Measurements from ENCODE around the gene OR2J2. TPM values are rescaled to one million over a fixed set of nuclear protein-coding genes. Genes with fewer than 3 reads are reported as not detected.

The OR2J2 gene
- not detected in 5 replicates for total RNA-seq (2022; extraction: Qiagen RNA extraction; ENCODE audit: low read depth)

DNA sequence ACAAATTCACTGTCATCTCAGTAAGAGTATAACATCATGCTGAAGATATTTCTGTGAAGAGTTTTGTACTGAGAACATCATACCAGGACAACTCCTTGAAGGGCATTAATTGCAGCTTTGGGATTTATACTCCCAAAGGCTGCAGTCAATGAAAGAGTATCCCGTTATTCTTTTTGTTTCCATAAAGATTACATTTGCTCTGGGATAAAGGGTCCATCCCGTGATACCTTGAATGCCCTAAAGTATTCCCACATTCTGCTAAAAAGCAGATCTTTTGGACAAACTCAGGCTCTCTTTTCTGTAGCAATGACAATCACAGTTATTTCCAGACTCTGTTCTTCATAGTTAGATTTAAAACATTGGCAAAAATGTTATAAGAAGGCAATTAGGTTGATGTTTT is at the start of gene OR2J2:
Gene OR2J2 (plus strand): TSS at position 301 of the 400 bp plus-strand sequence. CDS start 2,729 bp downstream, outside the sequence.

Other genes starting within 250 kb of the OR2J2 start
- 36.1 to 48.9 TPM (median 46.7 TPM) in 5 replicates for gene TRIM27, start 246.9 kb upstream of the OR2J2 start, total RNA-seq (2022; extraction: Qiagen RNA extraction; ENCODE audit: low read depth)
- gene ZNF311, start 165.6 kb upstream of the OR2J2 start, total RNA-seq (2022; extraction: Qiagen RNA extraction; ENCODE audit: low read depth) = 0.16 to 0.37 TPM (median 0.22 TPM) in 5 replicates
- gene OR2W1, start 125.7 kb upstream of the OR2J2 start, total RNA-seq (2022; extraction: Qiagen RNA extraction; ENCODE audit: low read depth) = not detected in 5 replicates
- gene OR2B3, start 83.6 kb upstream of the OR2J2 start, total RNA-seq (2022; extraction: Qiagen RNA extraction; ENCODE audit: low read depth) = not detected in 5 replicates
- not detected in 5 replicates for gene OR2J1, start 71.4 kb upstream of the OR2J2 start, total RNA-seq (2022; extraction: Qiagen RNA extraction; ENCODE audit: low read depth)
- gene OR2J3, start 62.8 kb upstream of the OR2J2 start, total RNA-seq (2022; extraction: Qiagen RNA extraction; ENCODE audit: low read depth) = not detected in 5 replicates
- gene OR14J1, start 130.8 kb downstream of the OR2J2 start, total RNA-seq (2022; extraction: Qiagen RNA extraction; ENCODE audit: low read depth) = not detected in 5 replicates
- gene OR5V1, start 198.0 kb downstream of the OR2J2 start, total RNA-seq (2022; extraction: Qiagen RNA extraction; ENCODE audit: low read depth) = not detected in 5 replicates
- not detected in 5 replicates for gene OR12D3, start 204.4 kb downstream of the OR2J2 start, total RNA-seq (2022; extraction: Qiagen RNA extraction; ENCODE audit: low read depth)
- gene OR12D2, start 224.7 kb downstream of the OR2J2 start, total RNA-seq (2022; extraction: Qiagen RNA extraction; ENCODE audit: low read depth) = not detected in 5 replicates
- gene OR12D1, start 244.0 kb downstream of the OR2J2 start, total RNA-seq (2022; extraction: Qiagen RNA extraction; ENCODE audit: low read depth) = not detected in 5 replicates